A549 (cell line): ENCODE data around the gene FBP1.

Experiments used
- CTCF ChIP-seq: fragments of >200 bp; sonication (Bioruptor Twin); formaldehyde crosslinking; IDR thresholded peaks from 3 replicates; pipeline ENCODE4 v1.5.1; 2016
- RAD21 ChIP-seq, 2 experiments: fragments of >200 bp in 1 of 2; sonication (Bioruptor Twin) in 1 of 2; formaldehyde crosslinking in 1 of 2; IDR thresholded peaks in 1 of 2; conservative IDR thresholded peaks in 1 of 2; 2 replicates in 1 of 2; 3 replicates in 1 of 2; pipeline ENCODE4 v1.6.1; 2012 to 2018; ENCODE audit warnings: inconsistent platforms in 1 of 2

- TF ChIP-seq RAD21 (conservative IDR thresholded peaks at IDR 0.05 in 1 of 2, IDR thresholded peaks at IDR 0.05 in 1 of 2) = no peak
- no peak for TF ChIP-seq CTCF
Measured at GRCh38 chr9:94639999-94640376, 670 bp upstream of the FBP1 start.
